AG09319 (cell line): ENCODE data around the gene PPP6C.
A peak's percentile ranks its signal among the peaks of the same experiment; 100 is the strongest.
"Not testable (repeated sequence)": the region's sequence is repeated elsewhere in the genome, so short reads cannot be mapped to it uniquely, and the experiment has no call there.

Experiments used
- DNase-seq: peaks from one replicate; pipeline ENCODE4 v3.0.0-alpha.2; 2010; ENCODE audit warnings: low read depth; ENCODE audit errors: extremely low read depth
- CTCF ChIP-seq: IDR thresholded peaks from 2 replicates; pipeline ENCODE4 v1.5.1; 2011; ENCODE audit warnings: low read depth, mild to moderate bottlenecking, inconsistent platforms, low read length, moderate library complexity

Gene PPP6C

GRCh38 chr9:125133403-125134329, 55.9 kb downstream of the PPP6C start:
- no peak for DNase-seq
- TF ChIP-seq CTCF: no peak

GRCh38 chr9:125131778-125132177, 57.8 kb downstream of the PPP6C start:
- TF ChIP-seq CTCF: no peak
- no peak for DNase-seq

GRCh38 chr9:125126019-125126746, 63.4 kb downstream of the PPP6C start:
- peak; percentile 96 for DNase-seq
- TF ChIP-seq CTCF: no peak

- no peak for TF ChIP-seq CTCF
- DNase-seq: no peak
Measured at GRCh38 chr9:125125523-125125922, 64.1 kb downstream of the PPP6C start.

- no peak for DNase-seq
- no peak for TF ChIP-seq CTCF
Measured at GRCh38 chr9:125121146-125121545, 68.5 kb downstream of the PPP6C start.

GRCh38 chr9:125119643-125120286, 69.8 kb downstream of the PPP6C start:
- peak; percentile 24; the same call in 1 of the 2 replicates for TF ChIP-seq CTCF
- DNase-seq: no peak

- not testable (repeated sequence) for DNase-seq
Measured at GRCh38 chr9:125118696-125119095, 70.9 kb downstream of the PPP6C start.

GRCh38 chr9:125114503-125114902, 75.1 kb downstream of the PPP6C start:
- DNase-seq: not testable (repeated sequence)
